G401 (cell line): Measurements from ENCODE around the gene STX11. TPM values are rescaled to one million over a fixed set of nuclear protein-coding genes. Genes with fewer than 3 reads are reported as not detected.

Experiments
- DNase-seq: peaks from one replicate; pipeline ENCODE4 v3.0.0-alpha.2; 2015; ENCODE audit warnings: low spot score
- in situ Hi-C: cut with HindIII; loops from 2 replicates; pipeline ENCODE4 v1.10.0; 2016; ENCODE audit warnings: low sequenced_read_pairs, mixed read lengths
- total RNA-seq: library from RNA; depleted of rRNA; stranded (reverse); fragments of >200 nt; shearing (Covaris generic); gene quantifications from 2 replicates; pipeline ENCODE4 v1.2.3, GENCODE V29; 2014; rRNA removed

The STX11 gene
- total RNA-seq, 1 experiment from 2014 or later, result 0.07 TPM

- in situ Hi-C loops, result no loop called here
- DNase-seq, result no peak
These were observed 84.1 kb downstream of the STX11 start for GRCh38 chr6:144234399-144234798.

DNA sequence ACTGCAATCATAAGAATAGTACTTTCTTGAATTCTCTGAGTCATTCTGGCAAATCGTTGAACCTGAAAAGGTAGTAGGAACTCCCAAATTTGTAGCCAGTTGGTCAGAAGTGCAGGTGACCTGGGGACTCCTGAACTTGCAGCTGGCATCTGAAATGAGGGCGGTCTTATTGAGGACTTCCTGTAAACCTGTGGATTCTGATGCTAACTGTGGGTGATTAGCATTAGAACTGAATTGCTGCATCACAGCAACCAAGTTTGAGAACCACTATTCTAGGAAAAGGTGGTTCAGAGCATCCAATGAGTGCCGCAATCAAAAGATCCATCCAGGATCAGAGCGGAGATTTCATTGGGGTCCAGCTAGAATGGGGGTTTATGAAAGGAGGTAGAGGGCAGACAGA lies 84.6 kb downstream of the STX11 start:
- no peak for DNase-seq
- in situ Hi-C loops, result no loop called here

Other genes starting within 250 kb of the STX11 start
- gene PLAGL1, start 142.3 kb upstream of the STX11 start, total RNA-seq, result 5.5 and 9.9 TPM in 2 replicates
- 100 and 214 TPM in 2 replicates for gene SF3B5, start 54.9 kb upstream of the STX11 start, total RNA-seq
- not detected in 2 replicates for gene UTRN, start 134.8 kb downstream of the STX11 start, total RNA-seq